ENCODE measurements around the gene NDUFAF2.

NDUFAF2 gene

GRCh38 chr5:61200582-61201155 lies 255.7 kb downstream of the NDUFAF2 start:
- no peak for DNase-seq (ENCODE audit: low spot score)
- TF ChIP-seq CTCF (IDR thresholded peaks at IDR 0.05; ENCODE audit: poor library complexity, severe bottlenecking) = no peak
- no peaks in the 10 kb centered on the region for H3K36me3 ChIP-seq (ENCODE audit: low read depth)
- no peak for ATAC-seq (ENCODE audit: low read depth)
- H3K27ac ChIP-seq (ENCODE audit: poor library complexity, severe bottlenecking) = no peak overlapping the region
- H3K27me3 ChIP-seq (ENCODE audit: insufficient read depth, poor library complexity, severe bottlenecking) = no peaks in the 10 kb centered on the region
- peaks cover 4% of the 10 kb centered on the region for H3K9me3 ChIP-seq (ENCODE audit: severe bottlenecking)
- H3K4me3 ChIP-seq (ENCODE audit: severe bottlenecking) = no peak overlapping the region
- no peaks in the 10 kb centered on the region for H3K4me1 ChIP-seq (ENCODE audit: insufficient read depth, poor library complexity, severe bottlenecking)

DNA sequence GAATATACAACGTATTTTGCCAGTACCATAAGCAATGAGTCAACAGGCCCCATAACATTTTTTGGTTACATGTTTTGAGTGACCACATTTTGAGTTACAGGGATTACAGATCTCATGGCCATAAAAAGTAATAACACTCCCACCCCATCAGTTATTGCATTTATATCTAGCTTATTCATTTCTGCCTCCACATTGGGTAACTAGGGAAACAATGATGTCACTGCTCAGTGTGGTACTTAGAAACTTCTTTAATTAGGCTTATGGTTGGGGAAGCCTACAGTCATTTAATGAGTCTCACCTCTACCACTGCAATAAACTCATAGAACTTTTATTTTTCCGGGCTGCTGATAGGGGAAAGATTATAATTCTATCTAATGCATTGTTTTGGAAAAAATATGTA lies 257.2 kb downstream of the NDUFAF2 start:
- DNase-seq (ENCODE audit: low spot score) (no peak), ATAC-seq (ENCODE audit: low read depth) (no peak)

More for the DNA sequence above, 257.2 kb downstream of the NDUFAF2 start:
- Histone ChIP-seq H3K9me3 (ENCODE audit: severe bottlenecking) (peaks cover 4% of the 10 kb centered on the region), H3K27me3 (ENCODE audit: insufficient read depth, poor library complexity, severe bottlenecking) (no peaks in the 10 kb centered on the region), H3K27ac (ENCODE audit: poor library complexity, severe bottlenecking) (no peak overlapping the region), H3K4me3 (ENCODE audit: severe bottlenecking) (no peak overlapping the region), H3K4me1 (ENCODE audit: insufficient read depth, poor library complexity, severe bottlenecking) (no peaks in the 10 kb centered on the region), H3K36me3 (ENCODE audit: low read depth) (no peaks in the 10 kb centered on the region)
- no peak for TF ChIP-seq CTCF (IDR thresholded peaks at IDR 0.05; ENCODE audit: poor library complexity, severe bottlenecking)

Measured in RWPE2 (cell line).